ENCODE measurements around the gene ERAP2. TPM values are rescaled to one million over a fixed set of nuclear protein-coding genes. Genes with fewer than 3 reads are reported as not detected.

The ERAP2 gene, protein sequence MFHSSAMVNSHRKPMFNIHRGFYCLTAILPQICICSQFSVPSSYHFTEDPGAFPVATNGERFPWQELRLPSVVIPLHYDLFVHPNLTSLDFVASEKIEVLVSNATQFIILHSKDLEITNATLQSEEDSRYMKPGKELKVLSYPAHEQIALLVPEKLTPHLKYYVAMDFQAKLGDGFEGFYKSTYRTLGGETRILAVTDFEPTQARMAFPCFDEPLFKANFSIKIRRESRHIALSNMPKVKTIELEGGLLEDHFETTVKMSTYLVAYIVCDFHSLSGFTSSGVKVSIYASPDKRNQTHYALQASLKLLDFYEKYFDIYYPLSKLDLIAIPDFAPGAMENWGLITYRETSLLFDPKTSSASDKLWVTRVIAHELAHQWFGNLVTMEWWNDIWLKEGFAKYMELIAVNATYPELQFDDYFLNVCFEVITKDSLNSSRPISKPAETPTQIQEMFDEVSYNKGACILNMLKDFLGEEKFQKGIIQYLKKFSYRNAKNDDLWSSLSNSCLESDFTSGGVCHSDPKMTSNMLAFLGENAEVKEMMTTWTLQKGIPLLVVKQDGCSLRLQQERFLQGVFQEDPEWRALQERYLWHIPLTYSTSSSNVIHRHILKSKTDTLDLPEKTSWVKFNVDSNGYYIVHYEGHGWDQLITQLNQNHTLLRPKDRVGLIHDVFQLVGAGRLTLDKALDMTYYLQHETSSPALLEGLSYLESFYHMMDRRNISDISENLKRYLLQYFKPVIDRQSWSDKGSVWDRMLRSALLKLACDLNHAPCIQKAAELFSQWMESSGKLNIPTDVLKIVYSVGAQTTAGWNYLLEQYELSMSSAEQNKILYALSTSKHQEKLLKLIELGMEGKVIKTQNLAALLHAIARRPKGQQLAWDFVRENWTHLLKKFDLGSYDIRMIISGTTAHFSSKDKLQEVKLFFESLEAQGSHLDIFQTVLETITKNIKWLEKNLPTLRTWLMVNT
- total RNA-seq = 10 to 100 TPM in 1 of 9 donors, 1 to 10 TPM in 8; 2.7 to 30.5 (median 7.0) TPM
- polyA plus RNA-seq = 1 to 10 TPM in 1 of 2 donors, under 1 TPM in 1; 0.99 to 7.5 TPM
- long read RNA-seq, donor 1, partial matches to known transcripts = 1 of 1 reads
- long read RNA-seq, donor 1, other reads (novel, unspliced or antisense) = 0 of 1 reads
- long read RNA-seq, donor 2, full-length matches to known transcripts = 8 of 13 reads
- long read RNA-seq, donor 2, partial matches to known transcripts = 3 of 13 reads
- long read RNA-seq, donor 2, other reads (novel, unspliced or antisense) = 2 of 13 reads
- long read RNA-seq, donor 3, full-length matches to known transcripts = 4 of 8 reads
- long read RNA-seq, donor 3, partial matches to known transcripts = 1 of 8 reads
- long read RNA-seq, donor 3, other reads (novel, unspliced or antisense) = 3 of 8 reads

DNA sequence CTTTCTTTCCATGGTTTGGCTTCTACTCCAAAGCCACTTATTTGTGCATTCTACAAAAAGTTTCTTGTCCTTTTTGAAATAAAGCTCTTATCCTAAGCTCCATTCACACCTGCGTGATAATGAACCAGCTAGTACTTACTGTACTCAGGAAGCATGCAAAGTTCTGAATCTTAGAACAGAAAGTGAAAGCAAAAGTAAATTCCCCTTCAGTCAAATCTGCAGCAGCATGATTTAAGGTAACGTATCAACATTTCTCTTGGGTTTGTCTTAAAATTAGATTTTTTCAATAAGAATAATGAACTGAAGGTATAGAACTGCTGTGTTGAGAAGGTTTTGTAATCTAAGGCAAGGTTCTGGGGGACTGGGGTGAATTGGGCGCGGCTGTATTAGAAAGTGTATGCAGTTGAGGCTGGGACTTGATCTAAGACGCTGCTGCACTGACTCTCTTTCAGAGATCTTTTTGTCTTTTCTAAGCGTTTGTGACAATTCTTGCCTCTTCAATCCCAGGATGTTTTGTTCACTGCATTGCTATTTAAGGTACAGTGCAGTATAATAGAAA lies at the start of gene ERAP2:
Gene ERAP2, plus strand, starts transcription at position 209 of the 559 bp plus-strand sequence. CDS start 3,186 bp downstream, outside the sequence.
- WGBS, 4 donors = 10 to 15% (median 11%) methylated on average over 6 of the region's 6 CpGs
- DNase-seq (no peak), ATAC-seq (peak; percentile 52 to 86 (median 70))
- H3K9me3 ChIP-seq = no peaks in the 10 kb centered on the region
- H3K27me3 ChIP-seq = no peaks in the 10 kb centered on the region
- peak within 1 kb of the TSS; percentile 29 to 91 (median 76) for H3K27ac ChIP-seq
- peaks cover 0 to 19% (median 6%) of the 10 kb centered on the region in 9 donors for H3K36me3 ChIP-seq
- no peak for TF ChIP-seq POLR2A (IDR thresholded peaks at IDR 0.05)
- TF ChIP-seq, protein P1, sequence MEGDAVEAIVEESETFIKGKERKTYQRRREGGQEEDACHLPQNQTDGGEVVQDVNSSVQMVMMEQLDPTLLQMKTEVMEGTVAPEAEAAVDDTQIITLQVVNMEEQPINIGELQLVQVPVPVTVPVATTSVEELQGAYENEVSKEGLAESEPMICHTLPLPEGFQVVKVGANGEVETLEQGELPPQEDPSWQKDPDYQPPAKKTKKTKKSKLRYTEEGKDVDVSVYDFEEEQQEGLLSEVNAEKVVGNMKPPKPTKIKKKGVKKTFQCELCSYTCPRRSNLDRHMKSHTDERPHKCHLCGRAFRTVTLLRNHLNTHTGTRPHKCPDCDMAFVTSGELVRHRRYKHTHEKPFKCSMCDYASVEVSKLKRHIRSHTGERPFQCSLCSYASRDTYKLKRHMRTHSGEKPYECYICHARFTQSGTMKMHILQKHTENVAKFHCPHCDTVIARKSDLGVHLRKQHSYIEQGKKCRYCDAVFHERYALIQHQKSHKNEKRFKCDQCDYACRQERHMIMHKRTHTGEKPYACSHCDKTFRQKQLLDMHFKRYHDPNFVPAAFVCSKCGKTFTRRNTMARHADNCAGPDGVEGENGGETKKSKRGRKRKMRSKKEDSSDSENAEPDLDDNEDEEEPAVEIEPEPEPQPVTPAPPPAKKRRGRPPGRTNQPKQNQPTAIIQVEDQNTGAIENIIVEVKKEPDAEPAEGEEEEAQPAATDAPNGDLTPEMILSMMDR (IDR thresholded peaks at IDR 0.05) = no peak
- peaks cover 0 to 49% (median 7%) of the 10 kb centered on the region in 12 donors for H3K4me1 ChIP-seq
- intact Hi-C loops (cut with DNase I) = loop anchor here in 7 of 10 donors (1.0 to 10.0 kb wide), 6 partner anchors 56 to 122 kb away; partner anchors contain the start of genes ERAP1 (in 6 of the 7) and LNPEP (in 3 of the 7)
- H3K4me3 ChIP-seq = peak within 1 kb of the TSS; percentile 36 to 93 (median 67)

DNA sequence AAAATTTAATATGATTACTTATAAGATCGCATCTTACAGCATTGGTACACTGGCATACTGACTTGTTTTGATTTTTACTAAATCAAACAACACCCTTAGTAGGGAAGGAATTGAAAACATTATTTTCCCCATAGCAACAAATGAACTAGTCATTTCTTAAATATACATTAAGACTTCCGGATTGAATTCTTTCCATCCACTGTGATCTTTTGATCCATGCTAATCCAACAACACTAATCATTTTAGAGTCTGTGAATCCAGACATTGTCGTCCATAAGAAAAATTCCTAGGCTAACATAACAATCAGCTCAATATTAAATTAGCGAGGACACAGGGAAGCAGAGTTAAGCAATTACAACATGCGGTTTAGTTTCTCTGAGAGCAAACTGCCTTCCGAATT lies 47.0 kb upstream of the ERAP2 start:
- no peaks in the 10 kb centered on the region for H3K9me3 ChIP-seq
- no peak for TF ChIP-seq POLR2A (IDR thresholded peaks at IDR 0.05)
- TF ChIP-seq, protein P1 (IDR thresholded peaks at IDR 0.05) = no peak
- no peaks in the 10 kb centered on the region for H3K36me3 ChIP-seq
- no peak for DNase-seq
- WGBS, 4 donors = 89 to 94% (median 92%) methylated on average over 6 of the region's 6 CpGs
- H3K4me1 ChIP-seq = peaks cover 0 to 3% (median 0%) of the 10 kb centered on the region in 12 donors
- H3K27me3 ChIP-seq = peaks cover 0 to 4% (median 0%) of the 10 kb centered on the region in 9 donors
- intact Hi-C loops (cut with DNase I) = no loop called here
- no peak overlapping the region for H3K27ac ChIP-seq
- no peak for ATAC-seq
- no peak overlapping the region for H3K4me3 ChIP-seq

DNA sequence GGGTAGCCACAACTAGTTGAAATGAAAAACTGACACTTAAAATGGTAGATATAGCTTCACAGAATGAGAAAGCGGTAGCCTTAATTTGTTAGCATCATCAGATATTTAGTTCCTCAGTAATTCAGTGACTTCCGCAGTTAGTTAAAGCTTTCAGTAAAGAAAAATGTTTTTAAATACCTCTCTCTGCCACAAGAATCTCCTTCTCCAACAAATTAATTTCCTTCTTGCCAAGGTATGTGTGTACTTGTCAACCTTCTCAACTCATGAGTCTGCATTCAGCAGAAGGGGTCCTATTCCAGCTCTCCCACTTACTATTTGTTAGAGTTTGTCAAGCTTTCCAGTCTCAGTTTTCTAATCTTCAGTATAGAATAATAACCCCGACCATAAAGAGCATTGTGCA lies 42.3 kb upstream of the ERAP2 start:
- WGBS, 4 donors = 90 to 93% (median 91%) methylated on average over 3 of the region's 3 CpGs
- H3K4me3 ChIP-seq = no peak overlapping the region
- peaks cover 0 to 3% (median 0%) of the 10 kb centered on the region in 12 donors for H3K4me1 ChIP-seq
- no peaks in the 10 kb centered on the region for H3K36me3 ChIP-seq
- H3K9me3 ChIP-seq = no peaks in the 10 kb centered on the region
- TF ChIP-seq POLR2A (IDR thresholded peaks at IDR 0.05) = no peak
- TF ChIP-seq, protein P1 (IDR thresholded peaks at IDR 0.05) = no peak
- H3K27ac ChIP-seq = no peak overlapping the region
- intact Hi-C loops (cut with DNase I) = no loop called here
- H3K27me3 ChIP-seq = no peaks in the 10 kb centered on the region
- ATAC-seq = no peak
- DNase-seq = no peak

Measured in heart left ventricle (tissue), 16 donors.